Effector CD4-positive, alpha-beta T cell (primary cell): ENCODE results near the gene FUT8.
"Not testable (repeated sequence)": the region's sequence is repeated elsewhere in the genome, so short reads cannot be mapped to it uniquely, and the experiment has no call there.

ENCODE experiments used
- DNase-seq: peaks from one replicate; pipeline ENCODE4 v3.0.0-alpha.2; 2020

FUT8 gene

GRCh38 chr14:65419593-65420252 lies 7.2 kb downstream of the FUT8 start:
- no peak for DNase-seq

- no peak for DNase-seq
Measured at GRCh38 chr14:65421201-65421981, 8.9 kb downstream of the FUT8 start.

GRCh38 chr14:65422088-65422834 lies 9.7 kb downstream of the FUT8 start:
- no peak for DNase-seq

GRCh38 chr14:65423982-65424381 lies 11.5 kb downstream of the FUT8 start:
- DNase-seq: no peak

- no peak for DNase-seq
Measured at GRCh38 chr14:65424531-65424930, 12.0 kb downstream of the FUT8 start.

- DNase-seq: no peak
Measured at GRCh38 chr14:65425885-65426284, 13.4 kb downstream of the FUT8 start.

GRCh38 chr14:65426902-65427301 lies 14.4 kb downstream of the FUT8 start:
- DNase-seq: not testable (repeated sequence)

- DNase-seq: no peak
Measured at GRCh38 chr14:65428691-65429090, 16.2 kb downstream of the FUT8 start.

GRCh38 chr14:65429757-65430156 lies 17.2 kb downstream of the FUT8 start:
- DNase-seq: no peak

GRCh38 chr14:65431245-65431644 lies 18.7 kb downstream of the FUT8 start:
- no peak for DNase-seq

- DNase-seq: no peak
Measured at GRCh38 chr14:65431951-65432350, 19.4 kb downstream of the FUT8 start.

- DNase-seq: no peak
Measured at GRCh38 chr14:65432361-65432948, 19.9 kb downstream of the FUT8 start.

- DNase-seq: no peak
Measured at GRCh38 chr14:65433157-65433556, 20.6 kb downstream of the FUT8 start.

GRCh38 chr14:65433646-65434045 lies 21.1 kb downstream of the FUT8 start:
- DNase-seq: no peak

GRCh38 chr14:65434216-65434850 lies 21.8 kb downstream of the FUT8 start:
- DNase-seq: no peak

GRCh38 chr14:65438266-65438933 lies 25.9 kb downstream of the FUT8 start:
- DNase-seq: no peak

- DNase-seq: no peak
Measured at GRCh38 chr14:65439117-65439516, 26.6 kb downstream of the FUT8 start.

- DNase-seq: no peak
Measured at GRCh38 chr14:65440230-65440629, 27.7 kb downstream of the FUT8 start.

- no peak for DNase-seq
Measured at GRCh38 chr14:65444230-65444629, 31.7 kb downstream of the FUT8 start.

GRCh38 chr14:65446159-65446558 lies 33.6 kb downstream of the FUT8 start:
- no peak for DNase-seq

- no peak for DNase-seq
Measured at GRCh38 chr14:65449647-65450046, 37.1 kb downstream of the FUT8 start.

GRCh38 chr14:65453807-65454480 lies 41.4 kb downstream of the FUT8 start:
- no peak for DNase-seq
